Endothelial cell of umbilical vein (primary cell): ENCODE data around the gene PTPRF. TPM values are rescaled to one million over a fixed set of nuclear protein-coding genes. Genes with fewer than 3 reads are reported as not detected.
"Not testable (repeated sequence)": the region's sequence is repeated elsewhere in the genome, so short reads cannot be mapped to it uniquely, and the experiment has no call there.

Source experiments
- BruUV-seq: library from RNA; stranded (reverse); fragments of 400-500 nt; replicated peaks from 2 replicates; lab custom pipeline; 2021; lab: Mats Ljungman, UMichigan
- CTCF ChIA-PET: fragments of 300-600, 350-600 bp; sonication (Branson Sonifier 250); formaldehyde crosslinking; loops from one replicate; lab custom pipeline; 2021; ENCODE audit warnings: antibody characterized with exemption, inconsistent platforms; lab: Charles Lee
- POLR2A ChIA-PET: fragments of 300-600, 350-600 bp; sonication (Branson Sonifier 250); formaldehyde crosslinking; loops from one replicate; lab custom pipeline; 2021; ENCODE audit warnings: antibody characterized with exemption, inconsistent platforms; lab: Charles Lee
- DNase-seq: peaks from one replicate; pipeline ENCODE4 v3.0.0-alpha.2; 2011; ENCODE audit warnings: low read depth, low spot score
- FAIRE-seq: peaks from 2 replicates; lab custom pipeline; 2011; peaks lifted over from hg19 to GRCh38; lab: Jason Lieb, UNC
- H2AFZ ChIP-seq: 2 replicates; pipeline ENCODE4 v1.6.0; 2012; ENCODE audit warnings: low read depth, low read length, control low read depth, inconsistent platforms
- H3K27ac ChIP-seq: 2 replicates; pipeline ENCODE4 v1.5.1; 2011; ENCODE audit warnings: low read depth, mild to moderate bottlenecking, control low read depth, low read length, moderate library complexity; ENCODE audit not compliant: insufficient read depth
- H3K27me3 ChIP-seq, 2 experiments: 2 replicates each; pipeline versions ENCODE4 v1.6.0 to v1.6.1; 2011; ENCODE audit warnings: low read length in 2 of 2, mixed read lengths in 1 of 2; ENCODE audit not compliant: control insufficient read depth in 2 of 2, insufficient read depth in 2 of 2
- H3K36me3 ChIP-seq, 2 experiments: 2 replicates in 1 of 2; 3 replicates in 1 of 2; pipeline ENCODE4 v1.5.1; 2011; ENCODE audit warnings: low read length in 2 of 2, mild to moderate bottlenecking in 1 of 2, moderate library complexity in 1 of 2; ENCODE audit not compliant: control insufficient read depth in 2 of 2, insufficient read depth in 2 of 2; ENCODE audit errors: extremely low read depth in 1 of 2
- H3K4me1 ChIP-seq: 3 replicates; pipeline ENCODE4 v1.5.1; 2011; ENCODE audit warnings: mild to moderate bottlenecking, low read length; ENCODE audit not compliant: control insufficient read depth, insufficient read depth; ENCODE audit errors: extremely low read depth
- H3K4me2 ChIP-seq: 2 replicates; pipeline ENCODE4 v1.6.1; 2011; ENCODE audit warnings: low read length, control low read depth, mixed read lengths; ENCODE audit not compliant: insufficient read depth
- H3K4me3 ChIP-seq, 3 experiments: fragments of 200-600 bp in 1 of 3; sonication (generic), shearing (Covaris generic) in 1 of 3; replicated peaks in 1 of 3; 2 replicates each; pipeline ENCODE4 v1.5.1; 2011 to 2016; ENCODE audit warnings: control low read depth in 3 of 3, low read length in 3 of 3, mild to moderate bottlenecking in 2 of 3, inconsistent platforms in 1 of 3, low read depth in 1 of 3, moderate library complexity in 1 of 3; ENCODE audit not compliant: insufficient read depth in 1 of 3
- H3K79me2 ChIP-seq: 2 replicates; pipeline ENCODE4 v1.6.0; 2012; ENCODE audit warnings: low read length, inconsistent platforms; ENCODE audit not compliant: control insufficient read depth, insufficient read depth
- H3K9ac ChIP-seq: replicated peaks from 2 replicates; pipeline ENCODE3; 2011; ENCODE audit warnings: low read length, control low read depth; ENCODE audit not compliant: insufficient read depth; ENCODE audit errors: extremely low read depth
- H3K9me1 ChIP-seq: replicated peaks from 3 replicates; pipeline ENCODE4 v1.6.0; 2011; ENCODE audit warnings: mild to moderate bottlenecking, low read length; ENCODE audit not compliant: control insufficient read depth, insufficient read depth; ENCODE audit errors: extremely low read depth
- H3K9me3 ChIP-seq: replicated peaks from 2 replicates; pipeline ENCODE4 v1.5.1; 2012; ENCODE audit warnings: low read length, inconsistent platforms; ENCODE audit not compliant: control insufficient read depth, insufficient read depth
- H4K20me1 ChIP-seq: replicated peaks from 2 replicates; pipeline ENCODE3; 2011; ENCODE audit warnings: mild to moderate bottlenecking, low read length; ENCODE audit not compliant: control insufficient read depth, insufficient read depth; ENCODE audit errors: extremely low read depth
- CTCF ChIP-seq, 2 donors: IDR thresholded peaks; 1 replicate in 1 of 2; 2 replicates in 1 of 2; pipeline ENCODE4 v1.5.1; 2011; ENCODE audit warnings: low read length in 2 of 2, mild to moderate bottlenecking in 2 of 2, moderate library complexity in 2 of 2, control low read depth in 1 of 2, inconsistent platforms in 1 of 2, low read depth in 1 of 2; ENCODE audit not compliant: insufficient read depth in 1 of 2; ENCODE audit errors: extremely low read depth in 1 of 2
- EZH2 ChIP-seq: IDR thresholded peaks from 2 replicates; pipeline ENCODE4 v1.6.1; 2012; ENCODE audit warnings: borderline replicate concordance, low read depth, mild to moderate bottlenecking, moderate library complexity, low read length, inconsistent platforms; ENCODE audit not compliant: severe bottlenecking
- FOS ChIP-seq: IDR thresholded peaks from 2 replicates; pipeline ENCODE4 v1.6.1; 2011; ENCODE audit warnings: mild to moderate bottlenecking, low read length, moderate library complexity, borderline replicate concordance; ENCODE audit not compliant: insufficient read depth
- GATA2 ChIP-seq: IDR thresholded peaks from 2 replicates; pipeline ENCODE4 v1.7.0; 2011; ENCODE audit warnings: low read depth, mild to moderate bottlenecking, moderate library complexity, mixed read lengths, low read length; ENCODE audit not compliant: insufficient read length, insufficient read depth
- JUN ChIP-seq: IDR thresholded peaks from 2 replicates; pipeline ENCODE4 v1.6.1; 2011; ENCODE audit warnings: borderline replicate concordance, low read depth; ENCODE audit not compliant: insufficient read length, insufficient read depth
- MYC ChIP-seq: IDR thresholded peaks from one replicate; pipeline ENCODE4 v1.6.1; 2011; ENCODE audit warnings: mild to moderate bottlenecking, low read depth, low read length
- POLR2A ChIP-seq: IDR thresholded peaks from 2 replicates; pipeline ENCODE4 v1.6.1; 2012; ENCODE audit warnings: low read depth, mild to moderate bottlenecking, control low read depth, low read length
- POLR2AphosphoS5 ChIP-seq: IDR thresholded peaks from 2 replicates; pipeline ENCODE4 v1.6.1; 2012; ENCODE audit warnings: low read depth, mild to moderate bottlenecking, control low read depth, low read length, moderate library complexity; ENCODE audit not compliant: insufficient read depth
- dilution Hi-C: fragments of 300-500 bp; cut with MboI; formaldehyde crosslinking; loops from one replicate; pipeline ENCODE4 v1.15.0; 2019; ENCODE audit warnings: low sequenced_read_pairs; ENCODE audit not compliant: extremely low pct_ligation_motif_present
- intact Hi-C: fragments of 100-400 bp; cut with micrococcal nuclease; formaldehyde crosslinking; loops from one replicate; pipeline ENCODE4 v1.10.0; 2022
- polyA plus RNA-seq, 4 experiments: library from polyadenylated mRNA; depleted of rRNA in 3 of 4; stranded (reverse) in 3 of 4; unstranded in 1 of 4; fragments of >200 nt; gene quantifications; 2 replicates each; pipeline versions ENCODE4 v1.2.1 to v1.2.3, GENCODE V29; 2011 to 2012; ENCODE audit warnings: missing spikeins in 1 of 4
- total RNA-seq: library from RNA; stranded (reverse); gene quantifications from 2 replicates; pipeline ENCODE4 v1.2.3, GENCODE V29; 2021
- TF ChIP-seq, protein P1 (sequence below): IDR thresholded peaks from 2 replicates; pipeline ENCODE4 v1.6.1; 2011; ENCODE audit not compliant: insufficient read depth, insufficient read length

PTPRF gene
- total and polyA plus RNA-seq, 2 donors (not counting 3 experiments of a cell fraction or from before 2014, with no cell fraction given), result 217 to 338 TPM

GRCh38 chr1:43495204-43495603, 35.5 kb upstream of the PTPRF start:
- Histone ChIP-seq H3K4me2 (no peak overlapping the region), H3K4me3 (no peak overlapping the region), H3K9me3 (no peaks in the 10 kb centered on the region), H3K27me3 (no peaks in the 10 kb centered on the region), H4K20me1 (no peaks in the 10 kb centered on the region), H3K36me3 (no peaks in the 10 kb centered on the region), H3K4me1 (peaks cover 5% of the 10 kb centered on the region), H3K9me1 (no peaks in the 10 kb centered on the region), H3K9ac (no peak overlapping the region), H3K27ac (no peak overlapping the region), H3K79me2 (no peaks in the 10 kb centered on the region), H2AFZ (no peak overlapping the region)
- dilution Hi-C loops, result no loop called here
- ChIA-PET POLR2A (no interaction called here), CTCF (no interaction called here)
- intact Hi-C loops, result no loop called here
- TF ChIP-seq POLR2A (no peak), JUN (no peak)
- TF ChIP-seq, protein P1, sequence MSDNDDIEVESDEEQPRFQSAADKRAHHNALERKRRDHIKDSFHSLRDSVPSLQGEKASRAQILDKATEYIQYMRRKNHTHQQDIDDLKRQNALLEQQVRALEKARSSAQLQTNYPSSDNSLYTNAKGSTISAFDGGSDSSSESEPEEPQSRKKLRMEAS, result no peak
- FAIRE-seq, result no peak
- no TSS peak for BruUV-seq
- no peak for DNase-seq

DNA sequence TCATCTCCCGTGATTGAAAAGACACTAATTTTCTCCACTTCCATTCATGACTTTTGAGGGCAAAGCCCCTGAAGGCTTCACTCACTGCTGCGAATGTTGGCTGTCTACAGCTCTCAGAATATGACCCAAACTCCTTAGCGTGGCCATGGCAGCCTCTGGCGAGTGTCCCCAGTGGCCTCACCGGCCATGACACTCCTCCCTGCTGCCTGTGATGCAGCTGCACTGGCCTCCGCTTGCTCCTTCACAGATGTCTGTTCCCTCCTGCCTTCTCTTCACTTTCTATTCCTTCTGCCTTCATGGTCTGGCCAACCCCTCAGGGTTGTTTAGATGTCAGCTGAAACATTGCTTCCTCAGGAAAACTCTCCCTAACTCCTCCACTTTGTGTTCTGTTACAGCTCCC, 30.8 kb upstream of the PTPRF start:
- Histone ChIP-seq H3K79me2 (no peaks in the 10 kb centered on the region), H3K9me1 (no peaks in the 10 kb centered on the region), H3K4me1 (no peaks in the 10 kb centered on the region), H3K9ac (no peak overlapping the region), H2AFZ (no peak overlapping the region), H3K27me3 (no peaks in the 10 kb centered on the region), H3K36me3 (no peaks in the 10 kb centered on the region), H3K4me3 (no peak overlapping the region), H3K4me2 (no peak overlapping the region), H4K20me1 (no peaks in the 10 kb centered on the region), H3K9me3 (no peaks in the 10 kb centered on the region), H3K27ac (no peak overlapping the region)
- ChIA-PET CTCF (no interaction called here), POLR2A (no interaction called here)
- dilution Hi-C loops, result no loop called here
- intact Hi-C loops, result no loop called here
- DNase-seq, result no peak
- TF ChIP-seq, protein P1, result no peak
- no peak for TF ChIP-seq GATA2
- TF ChIP-seq EZH2, result no peak
- no peak for TF ChIP-seq POLR2A
- TF ChIP-seq MYC, result no peak
- TF ChIP-seq FOS, result no peak
- no peak for TF ChIP-seq POLR2AphosphoS5
- no peak for TF ChIP-seq JUN
- TF ChIP-seq CTCF (IDR thresholded peaks at IDR 0.05; ENCODE audit: extremely low read depth in 1 of 2, insufficient read depth in 1 of 2, low read depth in 1 of 2, low read length in 2 of 2), result no peak
- no peak for FAIRE-seq
- BruUV-seq, result no TSS peak

DNA sequence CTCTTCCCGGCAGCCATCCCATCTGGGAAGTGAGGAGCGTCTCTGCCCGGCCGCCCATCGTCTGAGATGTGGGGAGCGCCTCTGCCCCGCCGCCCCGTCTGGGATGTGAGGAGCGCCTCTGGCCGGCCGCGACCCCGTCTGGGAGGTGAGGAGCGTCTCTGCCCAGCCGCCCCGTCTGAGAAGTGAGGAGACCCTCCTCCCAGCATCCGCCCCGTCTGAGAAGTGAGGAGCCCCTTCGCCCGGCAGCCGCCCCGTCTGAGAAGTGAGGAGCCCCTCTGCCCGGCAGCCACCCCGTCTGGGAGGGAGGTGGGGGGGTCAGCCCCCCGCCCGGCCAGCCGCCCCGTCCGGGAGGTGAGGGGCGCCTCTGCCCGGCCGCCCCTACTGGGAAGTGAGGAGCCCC, 28.9 kb upstream of the PTPRF start:
- H3K27ac ChIP-seq, intact Hi-C loops, H3K79me2 ChIP-seq, H3K4me2 ChIP-seq, POLR2A ChIA-PET, H3K9me1 ChIP-seq, H3K36me3 ChIP-seq, H3K4me3 ChIP-seq, H4K20me1 ChIP-seq, dilution Hi-C loops, FAIRE-seq, DNase-seq, H3K4me1 ChIP-seq, BruUV-seq, CTCF ChIA-PET, H3K9ac ChIP-seq, H3K27me3 ChIP-seq, H3K9me3 ChIP-seq, H2AFZ ChIP-seq: not testable (repeated sequence)
